ENCODE measurements around the gene DPYD.
"Not testable (repeated sequence)": the region's sequence is repeated elsewhere in the genome, so short reads cannot be mapped to it uniquely, and the experiment has no call there.

DPYD gene

DNA sequence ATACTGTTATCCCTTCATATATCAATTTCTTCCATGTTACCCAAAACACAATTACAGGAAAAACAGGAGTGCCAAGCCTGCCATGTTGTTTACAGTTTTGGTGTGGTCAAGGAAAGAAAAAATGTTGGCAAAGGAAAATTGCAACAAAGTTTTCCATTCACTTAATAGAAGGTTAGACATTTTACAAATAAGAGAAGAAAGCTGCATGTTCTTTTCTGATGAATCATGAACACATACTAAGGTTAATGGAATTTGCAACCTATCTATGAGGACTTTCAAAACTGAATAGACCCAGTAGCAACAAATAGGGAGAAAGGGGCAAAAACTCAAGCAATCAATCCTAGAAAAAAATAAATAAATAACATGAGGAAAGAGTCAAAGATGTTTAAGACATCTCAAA, 556.7 kb downstream of the DPYD start:
- DNase-seq (ENCODE audit: low spot score): no peak

GRCh38 chr1:97356309-97356708, 564.5 kb downstream of the DPYD start:
- no peak for DNase-seq (ENCODE audit: low spot score)

- no peak for DNase-seq (ENCODE audit: low spot score)
These were observed 567.9 kb downstream of the DPYD start for GRCh38 chr1:97352936-97353382.

- no peak for DNase-seq (ENCODE audit: low spot score)
These were observed 569.0 kb downstream of the DPYD start for GRCh38 chr1:97351846-97352245.

DNA sequence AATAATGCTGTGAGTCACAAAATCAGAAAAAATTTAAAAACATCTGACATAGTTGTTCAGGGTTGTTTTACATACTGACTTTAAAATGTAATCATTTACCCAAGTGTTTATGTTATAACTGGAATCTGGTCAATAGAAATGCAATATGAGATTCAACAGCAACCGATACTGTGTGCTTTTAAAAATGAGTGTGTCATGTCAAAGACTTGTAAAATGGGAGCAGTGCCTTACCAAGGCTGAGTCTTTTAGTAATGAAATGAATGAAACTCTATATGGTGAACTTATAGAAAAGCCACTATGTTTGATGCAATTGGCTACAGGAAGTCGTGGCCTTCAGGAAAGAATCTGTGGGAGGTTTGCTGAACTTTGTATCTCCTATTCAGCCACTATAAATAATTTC, 570.2 kb downstream of the DPYD start:
- DNase-seq (ENCODE audit: low spot score): no peak

DNA sequence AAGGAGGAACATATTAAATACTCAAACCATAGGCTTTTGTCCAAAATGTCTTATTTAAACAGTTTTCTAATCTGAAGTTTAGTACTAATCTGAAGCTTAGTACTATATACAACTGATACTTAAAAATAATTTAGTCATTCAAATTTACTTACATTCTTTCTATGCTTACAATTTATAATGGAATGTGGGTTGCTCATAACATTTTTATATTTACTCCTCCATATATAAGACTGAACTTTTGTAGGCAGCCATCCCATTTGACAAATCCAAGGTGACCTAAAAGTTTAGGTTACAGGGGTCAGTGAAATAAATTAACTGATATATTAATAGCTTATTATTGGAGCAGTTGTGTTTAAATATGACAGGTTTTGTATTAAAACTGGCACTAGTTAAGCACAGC, 570.6 kb downstream of the DPYD start:
- no peak for DNase-seq (ENCODE audit: low spot score)

DNA sequence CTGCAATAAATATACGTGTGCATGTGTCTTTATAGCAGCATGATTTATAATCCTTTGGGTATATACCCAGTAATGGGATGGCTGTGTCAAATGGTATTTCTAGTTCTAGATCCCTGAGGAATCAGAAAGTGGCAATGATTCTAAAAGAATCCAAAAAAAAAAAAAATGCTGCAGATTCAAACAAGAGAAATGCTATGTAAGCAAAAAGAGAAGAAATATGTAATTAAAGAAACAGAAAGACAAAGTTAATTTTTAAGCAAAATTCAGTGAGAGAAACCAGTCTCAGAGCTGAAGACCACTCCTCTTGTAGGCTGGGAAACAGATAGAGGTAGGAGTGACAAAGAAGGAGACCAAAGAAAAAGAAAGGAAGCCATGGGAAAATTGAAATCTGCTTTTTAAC, 571.0 kb downstream of the DPYD start:
- DNase-seq (ENCODE audit: low spot score): not testable (repeated sequence)

DNA sequence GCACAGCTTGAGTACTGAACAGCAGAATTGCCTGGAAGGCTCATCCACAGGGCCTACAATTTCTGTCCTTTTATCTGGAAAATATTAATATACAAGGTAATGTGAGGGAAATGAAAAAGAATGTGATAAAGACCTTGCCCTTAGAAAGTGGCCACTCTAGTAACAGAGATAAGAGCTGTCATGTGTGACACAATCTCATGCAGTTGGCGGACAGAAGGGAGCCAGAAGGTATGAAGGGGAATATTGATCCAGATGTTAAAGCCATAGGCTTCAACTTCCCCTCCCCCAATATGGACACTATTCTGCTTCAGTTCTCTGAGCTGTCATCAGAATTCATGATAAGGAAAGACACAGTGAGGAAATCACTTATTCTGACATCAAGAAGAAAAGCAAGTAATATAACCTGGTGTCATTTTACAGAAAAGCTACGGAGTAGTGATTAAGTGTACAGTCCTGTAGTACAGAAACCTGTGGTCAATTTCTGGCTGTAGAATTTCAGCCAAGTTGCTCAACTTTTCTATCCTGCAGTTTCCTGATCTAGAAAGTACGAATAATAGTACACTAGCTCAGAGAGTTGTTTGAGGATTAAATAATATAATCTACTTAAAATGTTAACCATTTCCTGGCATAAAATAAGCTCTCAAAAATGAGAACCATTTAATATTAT, 572.1 kb downstream of the DPYD start:
- DNase-seq (ENCODE audit: low spot score): no peak

GRCh38 chr1:97340951-97341350, 579.9 kb downstream of the DPYD start:
- DNase-seq (ENCODE audit: low spot score): no peak

DNA sequence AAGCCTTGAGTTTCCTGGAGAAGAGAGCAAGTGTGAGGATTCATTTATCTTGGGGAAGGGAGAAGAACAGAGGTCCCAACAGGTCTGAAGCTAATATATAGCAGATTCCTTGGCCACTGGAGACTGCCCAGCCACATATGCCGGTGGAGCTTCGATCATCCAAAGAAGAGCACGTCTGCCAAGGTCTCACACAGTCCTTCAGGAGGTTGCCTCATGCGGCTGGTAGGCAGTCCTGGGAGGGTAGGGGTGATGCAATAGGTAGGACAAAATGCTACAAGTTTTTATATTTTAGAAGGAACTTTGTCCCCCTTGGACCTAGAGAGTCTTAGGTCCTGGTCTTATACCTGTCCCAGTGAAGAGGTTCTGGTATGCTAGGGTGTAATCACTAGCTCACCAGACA, 582.5 kb downstream of the DPYD start:
- no peak for DNase-seq (ENCODE audit: low spot score)

DNA sequence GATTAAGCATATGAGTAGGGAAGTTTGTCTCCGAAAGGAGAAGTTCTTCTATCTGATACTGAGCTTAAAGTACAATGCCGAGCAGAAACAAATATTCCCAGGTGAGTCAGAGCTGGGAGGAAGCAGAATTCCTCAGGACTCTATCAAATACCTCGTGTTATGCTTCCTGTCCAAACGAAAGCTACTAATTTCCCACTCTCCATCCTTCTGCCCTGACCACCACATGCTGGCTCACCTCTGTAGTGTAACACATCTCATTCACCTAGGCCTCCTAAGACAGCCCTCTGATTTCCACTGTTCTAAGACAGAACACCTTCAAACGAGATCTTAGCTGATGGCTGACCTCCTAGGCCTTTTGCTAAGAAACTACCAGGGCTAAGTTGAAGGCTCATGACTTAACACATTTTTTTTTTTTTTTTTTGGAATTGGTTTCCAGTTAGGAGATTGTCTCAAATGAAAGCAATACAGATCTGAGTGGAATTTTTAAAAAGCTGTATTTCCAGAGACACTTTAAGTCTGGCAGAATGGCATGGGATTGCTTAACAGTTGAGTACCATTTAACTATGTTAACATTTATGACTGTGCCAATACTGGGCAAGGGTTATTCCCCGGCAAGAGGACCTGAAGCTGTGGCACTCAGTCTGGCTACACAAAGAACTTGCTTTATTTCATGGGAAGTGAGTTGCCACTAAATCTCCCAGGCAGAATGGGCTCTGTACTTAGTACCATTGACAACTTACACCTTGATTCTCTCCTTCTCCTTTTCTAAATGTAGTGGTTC, 583.4 kb downstream of the DPYD start:
- no peak for DNase-seq (ENCODE audit: low spot score)

DNA sequence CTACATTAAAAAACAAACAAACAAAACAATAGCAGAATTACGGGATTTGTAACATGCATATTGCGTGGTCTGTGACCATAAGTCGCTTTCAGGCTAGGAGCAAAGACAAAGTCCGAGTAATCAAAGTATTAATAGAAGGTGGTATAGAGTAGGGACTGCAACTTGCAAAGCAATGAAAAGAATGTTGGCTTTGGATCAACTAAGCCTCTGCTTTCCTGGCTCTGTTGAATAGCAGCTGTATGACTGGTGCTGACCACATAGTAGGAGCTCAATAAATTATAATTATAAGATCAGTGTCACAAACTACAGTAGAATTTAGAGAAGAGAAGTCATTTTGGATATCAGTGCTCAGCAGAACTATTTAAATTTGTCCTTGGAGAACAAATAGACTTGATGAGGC, 586.4 kb downstream of the DPYD start:
- no peak for DNase-seq (ENCODE audit: low spot score)

DNA sequence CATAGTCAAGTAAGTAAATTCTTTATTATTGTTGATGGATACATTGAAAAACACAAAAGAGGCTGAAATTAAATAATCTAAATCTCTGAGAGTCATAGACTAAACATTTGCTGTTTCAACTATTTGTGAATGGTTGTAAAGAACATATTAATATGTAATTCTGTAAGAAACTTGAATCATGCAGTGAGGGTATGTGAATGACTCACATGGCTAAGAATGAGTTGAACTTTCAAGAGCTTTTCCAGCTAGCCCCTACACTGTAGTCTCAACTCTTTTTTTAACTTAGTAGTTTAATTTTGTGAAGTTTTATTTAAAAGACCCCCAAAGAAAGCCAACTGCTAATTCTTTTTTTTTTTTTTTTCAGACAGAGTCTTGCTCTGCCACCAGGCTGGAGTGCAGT, 588.1 kb downstream of the DPYD start:
- DNase-seq (ENCODE audit: low spot score): no peak

GRCh38 chr1:97331165-97331564, 589.7 kb downstream of the DPYD start:
- DNase-seq (ENCODE audit: low spot score): no peak

DNA sequence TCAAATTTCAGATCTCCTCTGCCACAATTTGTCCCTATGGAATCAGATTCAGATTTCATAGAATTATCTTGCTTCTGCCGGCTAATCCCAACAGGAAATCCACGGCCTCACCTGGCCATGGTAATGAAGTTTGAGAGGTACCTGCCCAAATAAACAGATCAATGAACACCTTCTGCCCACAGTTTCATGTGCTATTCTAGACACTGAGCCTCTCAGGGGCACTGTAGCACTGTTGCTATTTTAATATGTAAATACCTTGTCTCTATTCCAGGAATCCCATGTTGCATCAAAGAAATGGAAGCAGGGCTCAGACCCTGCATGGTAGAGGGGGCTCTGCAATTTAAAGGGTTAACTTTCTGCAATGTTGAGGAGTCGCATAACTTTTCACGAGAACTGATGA, 606.1 kb downstream of the DPYD start:
- DNase-seq (ENCODE audit: low spot score): no peak

- no peak for DNase-seq (ENCODE audit: low spot score)
These were observed 612.7 kb downstream of the DPYD start for GRCh38 chr1:97308131-97308530.

- no peak for DNase-seq (ENCODE audit: low spot score)
These were observed 613.3 kb downstream of the DPYD start for GRCh38 chr1:97307568-97307967.

DNA sequence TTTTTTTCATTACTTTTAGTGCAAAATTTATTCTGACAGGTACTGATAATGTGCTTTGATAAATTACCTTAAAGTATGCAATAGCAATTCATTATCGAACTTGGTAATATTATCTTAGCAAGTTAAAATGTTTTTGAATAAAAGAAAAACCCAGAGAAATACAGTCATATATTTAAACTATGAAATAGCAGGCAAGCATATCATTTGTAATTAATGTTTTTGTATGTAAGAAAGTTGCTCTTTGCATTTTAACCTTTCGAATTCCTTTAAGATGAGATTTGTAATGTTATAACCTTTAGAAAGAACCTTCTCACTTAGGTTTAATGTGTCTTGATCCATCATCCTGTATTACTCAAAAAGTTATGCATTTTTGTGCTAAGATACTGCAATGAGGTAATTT, 613.7 kb downstream of the DPYD start:
- no peak for DNase-seq (ENCODE audit: low spot score)

GRCh38 chr1:97306504-97306903, 614.3 kb downstream of the DPYD start:
- no peak for DNase-seq (ENCODE audit: low spot score)

DNA sequence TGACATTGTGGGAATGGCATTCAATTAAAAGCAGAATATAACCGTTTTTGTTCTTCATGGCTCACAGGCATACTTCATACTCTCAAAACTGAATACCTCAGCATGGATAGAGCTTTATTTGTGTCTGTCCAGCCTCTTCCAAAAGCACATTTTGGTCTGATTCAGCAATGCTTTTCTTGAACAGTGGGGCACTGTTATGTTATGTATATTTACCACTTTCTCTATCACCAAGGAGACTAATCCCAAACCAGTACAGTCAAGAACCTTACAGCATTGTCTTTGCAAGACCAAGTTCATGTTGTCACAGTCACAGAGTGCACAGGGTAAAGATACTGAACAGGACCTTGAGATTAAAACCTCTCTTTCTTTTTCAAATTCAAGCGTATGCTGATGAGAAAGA, 616.5 kb downstream of the DPYD start:
- no peak for DNase-seq (ENCODE audit: low spot score)

- DNase-seq (ENCODE audit: low spot score): no peak
These were observed 621.9 kb downstream of the DPYD start for GRCh38 chr1:97298966-97299365.

GRCh38 chr1:97297611-97298010, 623.2 kb downstream of the DPYD start:
- DNase-seq (ENCODE audit: low spot score): no peak

DNA sequence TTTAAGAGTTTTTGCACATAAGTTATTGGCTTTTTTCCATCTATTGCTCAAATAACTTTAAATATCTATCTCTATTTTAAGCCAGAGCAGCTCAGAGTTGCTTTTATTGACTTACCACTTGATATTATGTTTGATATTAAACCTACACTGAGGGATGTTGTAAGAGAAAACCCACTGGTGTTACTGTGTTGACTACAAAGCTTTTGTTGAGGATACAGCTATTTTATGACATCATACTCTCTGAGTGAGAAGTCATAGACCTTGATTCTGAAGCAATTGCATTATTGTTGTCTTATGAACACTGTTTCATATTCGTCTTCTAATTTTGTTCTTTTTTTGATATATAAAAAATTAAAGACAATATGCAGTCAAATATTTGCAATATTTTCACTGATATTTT, 638.9 kb downstream of the DPYD start:
- no peak for DNase-seq (ENCODE audit: low spot score)

All from CD4-positive, alpha-beta T cell treated with Interleukin-2 at 100 ng/mL for 4 hours (primary cell).